ENCODE results near the gene SUGCT. TPM values are rescaled to one million over a fixed set of nuclear protein-coding genes. Genes with fewer than 3 reads are reported as not detected.

SUGCT gene
- total RNA-seq, 1 donor from 2014 or later, result 1.7 TPM

GRCh38 chr7:40815512-40815911 lies 680.7 kb downstream of the SUGCT start:
- no peak for ATAC-seq
- intact Hi-C loops (cut with DNase I), result no loop called here
- TF ChIP-seq, protein P1, sequence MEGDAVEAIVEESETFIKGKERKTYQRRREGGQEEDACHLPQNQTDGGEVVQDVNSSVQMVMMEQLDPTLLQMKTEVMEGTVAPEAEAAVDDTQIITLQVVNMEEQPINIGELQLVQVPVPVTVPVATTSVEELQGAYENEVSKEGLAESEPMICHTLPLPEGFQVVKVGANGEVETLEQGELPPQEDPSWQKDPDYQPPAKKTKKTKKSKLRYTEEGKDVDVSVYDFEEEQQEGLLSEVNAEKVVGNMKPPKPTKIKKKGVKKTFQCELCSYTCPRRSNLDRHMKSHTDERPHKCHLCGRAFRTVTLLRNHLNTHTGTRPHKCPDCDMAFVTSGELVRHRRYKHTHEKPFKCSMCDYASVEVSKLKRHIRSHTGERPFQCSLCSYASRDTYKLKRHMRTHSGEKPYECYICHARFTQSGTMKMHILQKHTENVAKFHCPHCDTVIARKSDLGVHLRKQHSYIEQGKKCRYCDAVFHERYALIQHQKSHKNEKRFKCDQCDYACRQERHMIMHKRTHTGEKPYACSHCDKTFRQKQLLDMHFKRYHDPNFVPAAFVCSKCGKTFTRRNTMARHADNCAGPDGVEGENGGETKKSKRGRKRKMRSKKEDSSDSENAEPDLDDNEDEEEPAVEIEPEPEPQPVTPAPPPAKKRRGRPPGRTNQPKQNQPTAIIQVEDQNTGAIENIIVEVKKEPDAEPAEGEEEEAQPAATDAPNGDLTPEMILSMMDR (IDR thresholded peaks at IDR 0.05), result no peak

DNA sequence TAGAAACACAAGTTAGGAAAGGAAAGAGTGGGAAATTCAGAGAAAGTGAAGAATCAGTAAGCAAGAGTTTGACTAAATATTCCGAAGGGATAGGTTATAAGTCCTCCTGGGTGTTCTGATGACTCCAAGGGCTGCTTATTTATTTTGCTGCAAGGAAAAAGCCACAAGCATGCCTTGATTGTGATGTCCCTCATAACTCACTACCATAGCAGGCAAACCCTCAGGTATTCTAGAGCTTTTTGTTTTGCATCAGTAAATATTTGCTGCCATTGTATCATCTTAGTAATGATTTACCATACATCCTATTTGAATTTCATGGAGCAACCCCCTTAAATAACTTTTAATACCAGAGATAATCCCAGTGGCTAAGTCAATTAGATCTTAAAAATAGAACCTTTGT lies 688.1 kb downstream of the SUGCT start:
- Histone ChIP-seq H3K9me3 (no peaks in the 10 kb centered on the region), H3K36me3 (no peaks in the 10 kb centered on the region), H3K27me3 (ENCODE audit: low read depth) (no peaks in the 10 kb centered on the region), H3K4me1 (no peaks in the 10 kb centered on the region), H3K4me3 (no peak overlapping the region), H3K27ac (no peak overlapping the region)
- intact Hi-C loops (cut with DNase I), result no loop called here
- TF ChIP-seq, protein P1 (IDR thresholded peaks at IDR 0.05), result no peak
- ATAC-seq (no peak), DNase-seq (no peak)

More at GRCh38 chr7:40815512-40815911, 680.7 kb downstream of the SUGCT start:
- Histone ChIP-seq H3K27ac (no peak overlapping the region), H3K4me1 (no peaks in the 10 kb centered on the region), H3K36me3 (no peaks in the 10 kb centered on the region), H3K9me3 (no peaks in the 10 kb centered on the region), H3K27me3 (ENCODE audit: low read depth) (no peaks in the 10 kb centered on the region), H3K4me3 (no peak overlapping the region)
- DNase-seq, result no peak

DNA sequence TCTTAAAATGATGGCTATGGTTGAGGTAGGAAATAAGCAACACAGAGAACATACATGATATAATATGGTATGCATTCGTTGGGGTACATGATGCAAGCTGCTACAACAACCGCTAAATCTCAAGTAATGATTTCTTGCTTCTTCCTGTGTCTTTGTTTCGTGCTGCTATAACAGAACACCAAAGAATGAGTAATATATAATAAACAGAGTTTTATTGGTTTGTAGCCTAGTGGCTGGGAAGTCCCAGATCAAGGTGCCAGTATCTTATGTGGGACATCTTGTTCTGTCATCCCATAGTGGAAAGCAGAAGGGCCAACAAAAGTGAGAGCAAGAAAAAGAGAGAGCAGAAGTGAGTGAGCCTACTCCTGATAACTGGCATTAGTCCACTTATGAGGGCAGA lies 689.7 kb downstream of the SUGCT start:
- TF ChIP-seq, protein P1 (IDR thresholded peaks at IDR 0.05), result no peak
- H3K4me1 ChIP-seq, result no peaks in the 10 kb centered on the region
- no peak for ATAC-seq
- DNase-seq, result no peak
- no peak overlapping the region for H3K27ac ChIP-seq
- H3K4me3 ChIP-seq, result no peak overlapping the region
- no peaks in the 10 kb centered on the region for H3K27me3 ChIP-seq (ENCODE audit: low read depth)
- H3K36me3 ChIP-seq, result no peaks in the 10 kb centered on the region
- no peaks in the 10 kb centered on the region for H3K9me3 ChIP-seq
- intact Hi-C loops (cut with DNase I), result no loop called here

DNA sequence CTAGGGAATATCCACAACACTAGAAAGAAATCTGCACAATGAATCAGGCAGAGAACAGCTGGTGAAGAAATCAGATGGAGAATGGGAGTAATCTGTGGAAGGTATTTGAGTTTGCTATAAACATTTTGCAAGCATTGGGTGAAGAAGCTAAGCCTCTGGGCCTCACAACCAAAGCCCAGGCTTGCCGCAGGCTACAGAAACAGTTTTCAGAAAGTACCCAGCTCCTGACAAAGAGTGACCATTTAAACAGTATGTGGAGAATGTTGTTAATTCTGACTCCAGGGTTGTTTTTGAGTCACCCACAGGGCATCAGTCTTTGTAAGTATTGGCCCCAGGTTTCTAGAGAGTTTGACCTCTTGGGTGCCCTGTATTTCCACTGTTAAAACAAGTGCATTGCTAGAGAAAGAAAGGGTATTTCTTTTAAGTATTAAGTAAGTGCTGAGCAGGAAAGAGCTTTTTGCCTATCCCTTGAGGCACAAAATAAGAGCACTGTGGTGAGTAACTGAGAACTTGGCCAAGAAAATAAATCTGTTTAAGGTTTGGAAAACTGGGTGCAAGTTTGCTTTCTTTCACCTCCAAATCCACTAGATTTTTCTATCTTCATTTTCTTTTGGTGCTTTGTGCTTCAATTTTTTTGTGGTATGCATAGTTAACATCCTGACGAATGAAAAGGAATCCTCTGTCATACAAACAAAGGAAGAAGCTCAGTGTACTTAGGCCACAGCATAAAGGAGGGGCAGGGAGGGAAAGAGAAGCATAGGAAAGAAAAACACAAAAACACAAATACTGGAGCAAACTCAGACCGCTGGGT lies 691.8 kb downstream of the SUGCT start:
- H3K4me1 ChIP-seq, result no peaks in the 10 kb centered on the region
- TF ChIP-seq, protein P1 (IDR thresholded peaks at IDR 0.05), result no peak
- H3K27ac ChIP-seq, result no peak overlapping the region
- ATAC-seq (no peak), DNase-seq (no peak)
- intact Hi-C loops (cut with DNase I), result no loop called here
- no peaks in the 10 kb centered on the region for H3K36me3 ChIP-seq
- no peaks in the 10 kb centered on the region for H3K27me3 ChIP-seq (ENCODE audit: low read depth)
- H3K9me3 ChIP-seq, result no peaks in the 10 kb centered on the region
- H3K4me3 ChIP-seq, result no peak overlapping the region

DNA sequence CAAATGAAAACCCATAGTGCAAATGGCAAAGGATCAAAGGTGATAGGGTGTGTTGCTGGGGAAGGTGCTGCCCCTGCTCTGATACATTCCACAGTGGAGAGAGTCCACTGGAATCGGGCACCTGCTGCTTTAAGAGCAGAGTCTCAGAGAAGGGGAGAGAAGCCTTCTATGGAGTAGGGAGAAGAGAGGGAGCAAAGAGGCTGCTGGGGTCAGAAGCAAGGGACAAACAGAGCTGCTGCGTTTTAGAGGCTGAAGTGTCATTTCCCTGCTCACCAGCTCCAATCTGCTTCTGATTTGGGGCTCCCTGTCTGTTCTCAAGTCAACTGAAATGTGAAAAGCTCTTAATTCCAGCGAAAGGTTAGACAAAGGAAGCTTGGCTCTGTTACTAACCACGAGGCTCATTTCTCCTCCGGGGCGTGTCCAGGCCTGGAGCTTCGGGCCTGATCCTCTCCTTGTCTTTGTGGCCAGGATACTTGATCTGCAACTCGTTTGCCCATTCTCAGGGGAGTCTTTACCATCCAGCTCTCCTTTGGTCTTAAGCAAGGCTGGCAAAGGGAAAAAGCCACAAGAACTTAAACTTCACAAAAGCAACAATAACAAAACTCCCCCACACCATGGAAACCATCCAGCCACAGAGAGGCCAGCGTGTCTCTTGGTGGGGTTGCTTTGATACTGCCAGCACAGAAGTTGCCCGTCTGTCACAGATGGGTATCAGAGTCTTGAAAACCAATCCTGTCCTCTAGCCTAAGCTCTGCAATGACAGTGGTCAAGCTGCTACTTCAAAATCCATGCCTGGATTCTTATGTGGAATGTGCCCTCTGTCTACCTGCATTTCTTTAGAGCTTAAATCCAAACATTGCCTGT lies 692.6 kb downstream of the SUGCT start:
- no peak for ATAC-seq
- H3K4me1 ChIP-seq, result no peaks in the 10 kb centered on the region
- no peak for DNase-seq
- TF ChIP-seq, protein P1 (IDR thresholded peaks at IDR 0.05), result no peak
- H3K36me3 ChIP-seq, result no peaks in the 10 kb centered on the region
- intact Hi-C loops (cut with DNase I), result no loop called here
- no peaks in the 10 kb centered on the region for H3K9me3 ChIP-seq
- H3K27ac ChIP-seq, result no peak overlapping the region
- H3K4me3 ChIP-seq, result no peak overlapping the region
- H3K27me3 ChIP-seq (ENCODE audit: low read depth), result no peaks in the 10 kb centered on the region

Measured in lower lobe of right lung (tissue), 2 donors.